GM19467 (cell line): Measurements from ENCODE around the gene TMCC1.
"Not testable (repeated sequence)": the region's sequence is repeated elsewhere in the genome, so short reads cannot be mapped to it uniquely, and the experiment has no call there.

Experiments
- ATAC-seq: cut with Tn5 transposase; IDR thresholded peaks from one replicate; pipeline ENCODE4 v1.9.1; 2021; ENCODE audit warnings: mild to moderate bottlenecking, moderate library complexity; ENCODE audit not compliant: unreplicated experiment

The TMCC1 gene

DNA sequence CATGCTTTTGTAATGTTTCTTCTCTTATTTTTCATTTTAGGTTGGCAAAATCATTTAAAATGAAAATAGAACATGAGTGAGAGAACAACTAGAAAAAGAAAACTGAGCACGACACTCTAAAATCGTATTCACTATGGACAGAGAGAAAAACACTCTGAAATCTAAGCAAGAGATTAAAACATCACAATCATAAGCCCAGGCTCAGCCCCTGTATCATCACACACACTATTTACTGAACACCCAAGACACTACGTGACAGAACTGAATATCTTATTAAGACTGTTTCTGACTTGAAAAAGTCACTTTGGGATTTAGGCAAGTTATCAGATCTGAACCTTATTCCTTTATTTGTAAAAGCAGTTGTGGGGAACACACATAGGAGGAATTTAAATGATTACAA, 204.5 kb downstream of the TMCC1 start:
- ATAC-seq = no peak

DNA sequence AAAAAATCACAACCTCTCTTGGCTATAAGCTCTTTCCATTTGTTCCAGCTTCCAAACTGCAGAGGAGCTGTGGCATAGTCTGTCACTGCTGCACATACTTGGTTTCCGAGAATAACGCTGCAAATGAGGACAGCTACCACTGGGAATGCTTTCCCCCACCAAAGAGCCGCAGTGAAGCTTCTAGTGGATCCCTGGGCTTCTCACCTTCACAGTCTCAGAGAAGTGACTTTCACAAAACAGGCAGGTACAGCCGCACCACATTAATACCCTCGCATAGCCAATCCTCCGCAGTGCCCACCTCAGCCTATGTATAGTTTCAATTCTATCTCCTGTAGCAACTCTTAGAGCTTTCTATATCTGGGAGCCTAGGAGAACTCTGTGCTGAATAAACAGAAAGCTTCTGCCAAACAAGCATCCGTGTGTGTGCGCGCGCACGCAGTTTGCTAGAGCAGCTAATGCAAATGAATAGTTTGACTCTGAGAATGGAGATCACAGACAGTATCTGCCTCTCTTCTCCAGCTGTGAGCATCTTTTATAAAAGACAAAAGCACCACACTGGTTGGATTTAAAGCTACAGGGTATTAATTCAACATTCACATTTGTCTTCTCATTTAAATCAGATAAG, 205.1 kb downstream of the TMCC1 start:
- ATAC-seq = no peak

DNA sequence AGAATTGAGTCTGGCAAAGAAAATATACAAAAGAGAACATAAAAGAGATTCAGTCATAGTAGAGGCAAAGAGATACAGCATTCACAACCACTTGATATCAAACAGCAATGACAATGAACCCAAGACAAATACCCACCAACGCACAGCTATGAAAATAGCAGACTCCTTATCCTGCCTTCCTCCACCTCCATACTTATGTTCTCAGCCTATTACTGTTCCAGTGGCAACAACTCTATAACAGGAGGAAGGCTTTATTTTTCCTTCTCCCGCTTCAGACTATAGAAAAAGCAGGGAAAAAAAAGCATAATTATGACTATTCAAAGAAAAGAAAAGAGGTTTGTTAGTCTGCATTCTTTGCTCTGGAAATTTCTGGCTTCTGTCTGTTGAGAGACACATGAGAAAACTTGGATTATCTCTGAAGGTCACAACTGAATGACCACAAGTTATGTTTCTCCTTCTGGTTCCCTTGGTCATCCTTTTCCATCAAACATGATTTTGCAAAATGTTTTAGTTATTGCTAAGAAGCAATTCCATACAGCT, 205.9 kb downstream of the TMCC1 start:
- ATAC-seq = no peak

DNA sequence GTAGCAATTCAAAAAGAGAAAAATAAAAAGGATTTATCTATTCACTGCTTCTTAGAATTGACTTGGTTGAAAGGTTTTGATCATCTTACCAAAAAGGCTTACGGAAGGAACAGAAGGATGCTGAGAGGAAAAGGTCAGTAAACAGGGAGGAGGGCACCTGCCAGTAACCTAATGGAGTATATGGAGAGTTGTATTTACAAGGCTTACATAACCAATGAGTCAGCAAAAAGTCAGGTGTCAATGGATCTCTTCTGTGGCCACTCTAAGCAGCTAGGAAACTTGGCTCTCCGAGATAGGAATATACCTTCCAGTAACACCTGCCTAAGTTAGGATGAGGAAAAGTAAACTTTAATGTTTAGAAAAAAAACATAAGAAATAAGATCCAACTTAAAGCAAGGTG, 206.6 kb downstream of the TMCC1 start:
- ATAC-seq = no peak

DNA sequence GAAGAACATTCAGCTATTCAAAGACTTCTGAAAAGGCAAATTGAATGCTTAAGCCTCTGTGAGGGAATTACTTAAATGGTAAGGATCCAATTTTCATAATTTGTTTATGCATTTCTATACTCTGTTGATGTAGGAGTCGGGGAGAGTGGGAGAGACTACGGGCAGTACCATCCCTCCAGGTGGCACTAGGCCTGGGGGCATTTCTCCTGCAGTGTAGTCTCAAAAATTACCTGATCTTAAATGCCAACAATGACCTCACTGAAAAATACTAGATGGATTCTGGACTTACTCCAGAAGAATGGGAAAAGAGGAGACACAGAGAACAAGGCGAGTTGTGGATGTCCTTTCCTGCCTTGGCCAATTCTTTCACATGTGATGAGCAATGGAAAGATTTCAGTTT, 209.2 kb downstream of the TMCC1 start:
- ATAC-seq = no peak

DNA sequence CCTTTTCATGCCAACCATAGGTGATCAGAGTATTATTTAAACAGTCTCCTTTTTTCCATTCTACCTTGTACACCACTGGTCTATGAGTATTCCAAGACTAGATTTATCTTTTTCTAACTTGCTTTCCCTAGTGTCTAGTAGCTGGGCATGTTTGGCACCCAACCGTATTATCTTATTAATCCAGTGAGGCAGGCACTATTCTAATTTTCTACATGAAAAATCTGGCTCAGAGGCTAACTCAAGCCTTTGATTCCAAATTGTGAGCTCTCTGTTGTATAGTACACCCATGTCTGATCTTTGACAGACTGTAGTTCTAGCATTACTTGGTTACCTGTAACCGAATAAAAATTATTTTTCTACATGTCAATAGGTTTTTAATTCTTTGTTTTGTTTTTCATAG, 210.3 kb downstream of the TMCC1 start:
- no peak for ATAC-seq

DNA sequence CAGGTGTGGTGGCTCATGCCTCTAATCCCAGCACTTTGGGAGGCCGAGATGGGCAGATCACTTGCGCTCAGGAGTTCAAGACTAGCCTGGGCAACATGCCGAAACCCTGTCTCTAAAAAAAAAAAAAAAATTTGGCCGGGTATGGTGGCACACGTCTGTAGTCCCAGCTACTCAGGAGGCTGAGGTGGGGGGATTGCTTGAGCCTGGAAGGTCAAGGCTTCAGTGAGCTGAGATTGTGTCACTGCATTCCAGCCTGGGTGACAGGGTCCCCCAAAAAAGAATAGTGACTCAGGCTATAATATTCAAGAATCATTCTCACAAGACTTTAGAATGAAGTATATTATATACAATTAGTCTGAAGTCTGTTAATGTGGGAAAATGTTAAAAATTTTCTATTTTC, 216.5 kb downstream of the TMCC1 start:
- no peak for ATAC-seq

DNA sequence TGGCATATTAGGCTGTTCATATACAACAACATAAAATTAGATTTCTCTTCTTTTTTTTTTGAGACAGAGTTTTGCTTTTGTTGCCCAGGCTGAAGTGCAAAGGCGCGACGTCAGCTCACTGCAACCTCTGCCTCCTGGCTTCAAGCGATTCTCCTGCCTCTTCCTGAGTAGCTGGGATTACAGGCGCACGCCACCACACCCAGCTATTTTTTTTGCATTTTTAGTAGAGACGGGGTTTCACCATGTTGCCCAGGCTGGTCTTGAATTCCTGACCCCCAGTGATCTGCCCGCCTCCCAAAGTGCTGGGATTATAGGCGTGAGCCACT, 218.8 kb downstream of the TMCC1 start:
- not testable (repeated sequence) for ATAC-seq

DNA sequence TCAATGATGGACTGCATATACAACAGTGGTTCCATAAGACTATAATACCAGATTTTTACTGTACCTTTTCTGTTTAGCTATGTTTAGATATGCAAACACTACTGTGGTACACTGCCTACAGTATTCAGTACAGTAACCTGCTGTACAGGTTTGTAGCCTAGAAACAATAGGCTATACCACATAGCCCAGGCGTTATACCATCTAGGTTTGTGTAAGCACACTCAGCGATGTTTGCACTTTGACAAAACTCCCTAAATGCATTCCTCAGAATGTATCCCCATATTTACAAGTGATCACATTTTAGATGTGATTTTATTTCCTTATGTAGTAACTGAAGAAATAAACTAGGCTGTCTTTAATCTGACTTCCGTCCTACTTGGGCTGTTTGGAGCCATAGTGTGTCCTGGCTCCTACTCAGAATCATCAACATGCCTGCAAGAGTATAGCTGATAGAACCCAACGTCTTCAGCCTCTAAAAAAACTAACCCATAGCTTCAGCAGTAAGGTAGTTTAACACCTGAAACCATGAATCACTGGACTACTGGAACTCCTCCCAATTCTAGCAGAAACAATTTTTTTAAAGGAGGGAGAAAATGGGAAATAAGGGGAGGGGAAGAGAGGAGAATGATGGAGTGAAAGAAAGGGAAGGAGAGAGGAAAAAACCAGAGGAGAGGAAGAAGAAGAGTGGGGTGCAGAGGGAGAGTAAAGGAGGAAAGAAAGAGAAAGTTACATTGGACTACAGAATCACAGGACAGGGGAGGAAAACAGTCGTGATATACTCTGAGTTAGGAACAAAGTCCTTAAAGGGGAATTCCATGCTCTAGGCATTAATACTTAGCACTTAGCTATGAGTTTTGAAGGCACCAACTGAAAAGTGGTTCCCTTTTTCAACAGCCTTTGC, 219.4 kb downstream of the TMCC1 start:
- no peak for ATAC-seq

DNA sequence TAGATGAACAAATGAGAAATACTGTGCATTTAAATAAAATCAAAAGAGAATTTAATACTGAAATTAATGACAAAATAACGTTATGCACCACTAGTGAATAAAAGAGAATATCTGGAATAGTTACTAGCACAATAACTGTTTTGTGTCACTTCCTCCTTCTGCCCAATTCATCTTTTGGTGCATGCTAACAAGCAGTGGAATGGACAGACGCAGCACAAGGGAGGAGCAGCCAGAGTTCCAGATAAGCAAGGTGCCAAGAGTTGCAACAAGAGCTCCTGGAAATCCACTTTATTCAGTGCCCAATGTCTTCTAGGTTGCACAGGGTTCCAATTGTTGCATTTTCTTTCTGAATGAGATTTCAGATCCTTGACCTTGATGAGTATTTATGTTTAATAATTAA, 220.5 kb downstream of the TMCC1 start:
- ATAC-seq = no peak

DNA sequence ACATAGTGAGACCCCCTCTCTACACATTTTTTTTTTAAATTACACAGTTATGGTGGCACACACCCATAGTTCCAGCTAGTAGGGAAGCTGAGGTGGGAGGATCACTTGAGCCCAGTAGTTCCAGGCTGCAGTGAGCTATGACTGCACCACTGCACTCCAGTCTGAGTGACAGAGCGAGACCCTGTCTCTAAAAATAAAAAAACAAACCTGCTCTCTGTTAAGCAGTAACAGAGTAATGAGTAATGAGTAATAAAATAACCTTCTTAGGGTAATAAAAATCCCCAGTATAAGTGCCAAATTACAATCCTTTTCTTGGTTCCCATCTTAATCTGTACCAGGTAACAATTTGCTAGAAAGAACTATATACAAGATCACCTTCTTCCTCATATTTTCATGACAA, 221.1 kb downstream of the TMCC1 start:
- ATAC-seq = peak; percentile 60

DNA sequence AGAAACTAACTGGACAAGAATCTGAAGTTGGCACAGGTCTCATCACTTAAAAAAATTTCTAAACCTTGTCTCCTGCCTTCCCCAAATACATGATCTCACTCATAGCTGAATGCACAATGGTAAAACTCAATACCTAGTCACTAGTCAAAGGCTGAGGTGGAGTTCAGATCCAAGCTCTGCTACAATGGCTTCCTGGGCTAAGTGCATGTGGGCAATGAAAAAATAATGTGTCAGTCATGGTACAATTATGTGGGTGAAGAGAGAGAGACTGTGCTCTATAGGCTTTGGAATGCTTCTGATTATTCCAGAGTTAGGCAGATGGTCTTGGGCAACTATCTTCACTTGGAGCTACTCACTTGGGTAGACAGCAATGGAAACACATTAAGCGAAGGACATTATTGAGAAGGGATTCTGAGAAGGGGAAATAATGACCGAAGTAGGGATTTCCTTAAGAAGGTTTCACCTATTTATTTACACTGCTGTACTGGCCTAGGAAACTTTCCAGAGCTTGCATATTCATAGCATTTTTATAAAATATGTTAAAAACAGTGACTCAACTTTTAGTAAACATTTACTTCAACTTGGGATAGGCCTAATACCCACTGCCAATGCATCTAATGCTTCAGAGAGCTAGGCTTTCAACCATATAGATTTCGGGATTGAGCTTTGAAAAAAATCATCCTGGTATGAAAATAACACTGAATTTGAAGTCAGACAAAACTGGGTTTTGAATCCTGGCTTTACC, 228.3 kb downstream of the TMCC1 start:
- ATAC-seq = no peak

DNA sequence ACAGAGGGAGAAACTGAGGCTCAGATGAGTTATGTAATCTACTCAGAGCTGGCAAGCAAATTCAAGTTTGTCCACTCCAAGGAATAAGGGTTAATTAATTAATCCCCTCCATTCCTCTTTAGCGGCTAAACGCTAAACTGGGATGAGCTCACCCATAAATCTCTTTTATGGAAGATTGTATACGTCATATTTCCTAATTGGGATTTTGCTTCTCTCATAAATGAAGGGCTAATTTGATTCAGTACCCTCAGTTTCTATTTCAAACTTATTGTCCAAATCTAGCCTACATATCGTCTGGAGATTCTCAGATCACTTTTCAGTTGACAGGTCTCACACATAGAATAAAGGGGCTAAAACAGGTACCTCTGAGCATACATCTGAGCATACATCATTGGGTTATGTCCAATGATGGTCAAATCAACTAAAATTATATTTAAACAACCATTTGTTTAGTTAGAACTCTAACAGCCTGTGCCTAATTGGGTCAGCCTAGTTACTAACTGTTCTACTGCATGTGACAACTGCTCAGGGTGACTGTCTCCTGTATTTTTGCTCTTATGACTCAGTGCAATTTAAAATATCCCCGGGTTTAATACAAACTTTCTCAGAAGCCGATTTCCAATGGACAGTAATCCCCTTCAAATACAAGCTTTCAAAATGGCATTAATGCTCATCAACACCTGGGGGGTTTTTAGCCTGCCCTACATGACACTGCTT, 229.4 kb downstream of the TMCC1 start:
- no peak for ATAC-seq

DNA sequence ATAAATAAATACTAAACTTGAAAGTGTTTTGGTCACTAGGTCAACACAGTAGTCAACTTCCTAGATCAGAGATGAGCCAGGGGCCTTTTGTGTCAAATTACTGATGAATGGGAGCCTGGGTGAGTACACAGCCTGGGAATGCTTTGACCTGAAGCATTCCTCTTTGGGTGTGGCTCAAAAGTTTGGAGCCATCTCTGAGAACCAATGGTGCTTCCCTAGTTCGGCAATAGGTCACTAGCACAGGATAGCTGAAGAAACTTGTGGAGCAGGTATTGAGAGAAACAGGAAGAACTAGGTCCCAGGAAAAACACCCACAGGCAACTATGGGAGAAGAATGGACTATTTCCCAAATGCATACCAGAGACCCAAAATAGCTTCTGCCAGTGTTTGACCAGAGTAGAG, 230.5 kb downstream of the TMCC1 start:
- no peak for ATAC-seq

DNA sequence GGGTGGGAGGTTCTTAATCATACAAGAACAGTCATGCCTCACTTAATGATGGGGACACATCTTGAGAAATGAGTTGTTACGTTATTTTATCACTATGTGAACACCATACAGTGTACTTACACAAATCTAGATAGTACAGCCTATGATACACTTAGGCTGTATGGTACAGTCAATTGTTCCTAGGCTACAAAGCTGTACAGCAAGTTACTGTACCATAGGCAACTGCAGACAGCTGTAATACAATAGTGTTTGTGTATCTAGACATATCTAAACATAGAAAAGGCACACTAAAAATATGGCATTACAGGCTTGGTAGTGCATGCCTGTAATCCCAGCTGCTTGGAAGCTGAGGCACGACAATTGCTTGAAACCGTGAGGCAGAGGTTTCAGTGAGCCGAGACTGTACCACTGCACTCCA, 231.3 kb downstream of the TMCC1 start:
- ATAC-seq = no peak

DNA sequence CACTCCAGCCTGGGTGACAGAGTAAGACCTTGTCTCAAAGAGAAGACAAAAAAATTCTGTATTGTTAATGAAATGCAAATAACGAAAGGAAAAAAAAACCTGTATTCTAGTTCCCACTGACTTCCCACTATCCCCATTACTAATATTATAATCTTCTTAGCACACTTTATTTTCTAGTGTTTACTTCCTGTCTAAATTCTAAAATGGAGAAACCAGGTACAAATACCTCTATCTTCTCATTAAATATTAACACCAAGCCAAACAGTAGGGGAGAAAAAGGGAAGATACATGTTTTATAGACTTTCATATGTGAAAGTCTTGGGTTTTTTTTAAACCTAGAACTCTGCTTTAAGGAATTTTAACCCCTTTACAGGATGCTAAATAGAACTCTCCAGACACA, 231.7 kb downstream of the TMCC1 start:
- ATAC-seq = no peak

DNA sequence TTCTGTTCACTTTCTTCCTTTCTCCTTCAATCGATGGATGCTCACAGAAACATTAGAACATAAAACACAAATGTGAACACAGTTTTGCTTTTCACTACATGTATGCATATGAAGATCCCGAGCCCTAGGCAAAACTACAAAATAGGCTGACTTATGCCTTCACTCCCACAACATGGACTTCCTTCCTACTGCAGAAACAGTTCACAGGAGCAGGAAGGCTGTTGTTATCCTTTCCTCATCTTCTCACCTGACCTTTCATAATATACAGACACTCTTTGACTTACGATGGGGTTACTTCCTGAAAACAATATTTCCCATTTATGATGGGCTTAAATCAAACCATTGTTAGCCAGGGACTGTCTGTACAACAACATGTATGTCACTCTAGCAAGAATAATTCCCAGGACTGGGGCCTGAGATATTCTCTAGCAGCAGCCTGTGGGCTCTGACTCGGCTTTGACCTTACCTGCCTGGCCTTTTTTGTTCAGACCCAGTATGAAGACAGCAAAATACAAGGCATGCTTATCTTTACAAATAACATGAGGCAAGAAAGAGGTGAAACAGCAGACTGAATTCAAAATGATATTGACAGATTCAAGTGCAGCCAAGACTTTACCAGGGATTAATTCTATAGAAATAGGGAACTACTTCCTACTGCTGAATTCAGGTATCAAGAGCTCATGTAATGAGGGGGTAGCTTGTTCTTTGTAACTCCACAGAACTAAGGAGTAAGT, 235.2 kb downstream of the TMCC1 start:
- ATAC-seq = no peak

DNA sequence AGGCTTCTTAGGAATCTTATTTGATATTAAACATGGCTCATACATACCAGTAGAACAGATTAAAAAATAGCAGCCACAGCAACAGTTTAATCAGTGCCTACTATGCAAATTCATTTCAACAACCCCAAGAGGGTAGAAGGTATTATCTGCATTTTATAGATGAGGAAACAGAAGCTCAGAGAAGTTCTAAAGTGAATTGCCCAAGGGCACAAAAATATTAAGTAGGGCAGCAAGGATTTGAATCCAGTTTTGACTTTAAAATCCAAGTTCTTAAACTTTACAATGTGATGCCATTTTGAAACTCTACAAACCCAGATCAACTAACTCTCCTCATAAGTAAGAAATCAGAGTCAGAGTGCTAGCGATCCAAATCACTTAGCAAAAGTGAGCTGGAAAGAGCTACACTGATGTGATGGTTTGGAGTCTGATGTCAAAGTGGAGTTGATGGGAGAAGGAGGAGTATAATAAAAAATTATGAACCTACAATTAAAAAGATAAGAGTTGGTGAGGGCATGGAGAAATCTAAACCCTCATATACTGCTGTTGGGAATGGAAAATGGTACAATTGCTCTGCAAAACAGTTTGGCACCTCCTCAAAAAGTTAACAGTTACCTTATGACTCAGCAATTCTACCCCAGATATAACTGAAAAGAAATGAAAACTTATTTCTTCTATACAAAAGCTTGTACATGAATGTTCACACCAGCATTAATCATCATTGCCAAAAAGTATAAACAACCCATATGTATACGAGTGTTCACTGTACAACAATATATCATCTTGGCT, 236.1 kb downstream of the TMCC1 start:
- no peak for ATAC-seq

DNA sequence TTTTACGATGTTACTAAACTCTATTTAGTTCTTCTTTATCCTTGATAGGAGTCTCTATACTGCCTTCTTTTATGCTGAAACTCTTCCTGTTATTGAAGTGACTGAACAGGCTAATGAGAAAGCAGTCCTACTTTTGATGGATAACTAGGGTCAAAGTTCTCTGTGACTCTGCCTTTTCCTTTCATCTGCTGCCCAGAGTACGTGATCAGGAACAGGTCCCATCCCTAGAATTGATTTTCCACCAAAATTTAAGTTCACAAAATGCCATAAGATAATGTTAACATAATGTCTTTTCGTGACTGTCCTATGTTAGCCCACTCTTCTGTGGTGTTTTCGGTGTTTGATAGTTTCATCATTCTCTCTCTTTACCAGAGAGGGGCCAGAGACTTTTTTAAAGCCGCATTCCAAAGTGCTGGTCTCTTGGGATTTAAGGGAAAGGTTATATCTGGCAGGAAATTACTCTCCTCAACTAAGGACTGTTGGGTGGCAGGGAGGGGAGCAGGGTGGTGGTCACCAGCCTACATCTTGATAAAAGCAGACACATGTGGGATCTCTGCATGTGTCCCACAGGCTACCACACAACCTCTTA, 236.8 kb downstream of the TMCC1 start:
- no peak for ATAC-seq
